HG02678 (cell line): ENCODE results near the gene NF2.
"Not testable (repeated sequence)": the region's sequence is repeated elsewhere in the genome, so short reads cannot be mapped to it uniquely, and the experiment has no call there.

Source experiments
- ATAC-seq: cut with Tn5 transposase; IDR thresholded peaks from one replicate; pipeline ENCODE4 v1.9.1; 2021; ENCODE audit warnings: mild to moderate bottlenecking, moderate library complexity; ENCODE audit not compliant: unreplicated experiment

NF2 gene

DNA sequence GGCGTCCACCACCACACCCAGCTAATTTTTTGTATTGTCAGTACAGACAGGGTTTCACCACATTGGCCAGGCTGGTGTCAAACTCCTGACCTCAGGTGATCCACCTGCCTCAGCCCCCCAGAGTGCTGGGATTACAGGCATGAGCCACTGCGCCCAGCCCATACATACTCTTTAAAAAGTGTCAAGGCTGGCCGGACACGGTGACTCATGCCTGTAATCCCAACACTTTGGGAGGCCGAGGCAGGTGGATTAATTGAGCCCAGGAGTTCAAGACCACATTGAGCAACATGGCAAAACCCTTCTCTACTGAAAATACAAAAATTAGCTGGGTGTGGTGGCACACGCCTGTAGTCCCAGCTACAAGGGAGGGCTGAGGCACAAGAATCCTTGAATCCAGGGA lies 9.0 kb upstream of the NF2 start:
- not testable (repeated sequence) for ATAC-seq

- ATAC-seq: no peak
Observed at GRCh38 chr22:29596408-29596807, 7.0 kb upstream of the NF2 start.

DNA sequence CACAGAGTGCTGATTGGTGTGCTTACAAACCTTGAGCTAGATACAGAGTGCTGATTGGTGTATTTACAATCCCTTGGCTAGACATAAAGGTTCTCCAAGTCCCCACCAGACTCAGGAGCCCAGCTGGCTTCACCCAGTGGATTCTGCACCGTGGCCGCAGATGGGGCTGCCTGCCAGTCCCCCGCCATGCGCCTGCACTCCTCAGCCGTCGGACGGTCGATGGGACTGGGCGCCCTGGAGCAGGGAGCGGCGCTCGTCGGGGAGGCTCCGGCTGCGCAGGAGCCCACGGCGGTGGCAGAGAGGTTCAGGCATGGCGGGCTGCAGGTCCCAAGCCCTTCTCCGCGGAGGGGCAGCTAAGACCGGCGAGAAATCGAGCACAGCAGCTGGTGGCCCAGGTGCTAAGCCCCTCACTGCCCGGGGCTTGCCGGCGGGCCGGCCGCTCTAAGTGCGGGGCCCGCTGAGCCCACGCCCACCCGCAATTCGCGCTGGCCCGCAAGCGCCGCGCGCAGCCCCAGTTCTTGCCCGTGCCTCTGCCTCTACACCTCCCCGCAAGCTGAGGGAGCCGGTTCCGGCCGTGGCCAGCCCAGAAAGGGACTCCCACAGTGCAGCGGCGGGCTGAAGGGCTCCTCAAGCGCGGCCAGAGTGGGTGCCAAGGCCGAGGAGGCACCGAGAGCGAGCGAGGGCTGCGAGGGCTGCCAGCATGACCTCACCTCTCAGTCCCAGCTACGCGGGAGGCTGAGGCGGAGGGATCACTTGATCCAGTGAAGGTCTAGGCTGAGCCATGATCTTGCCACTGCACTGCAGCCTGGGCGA lies 5.4 kb upstream of the NF2 start:
- not testable (repeated sequence) for ATAC-seq

GRCh38 chr22:29598684-29599020 lies 4.8 kb upstream of the NF2 start:
- no peak for ATAC-seq

- ATAC-seq: no peak
Observed at GRCh38 chr22:29604076-29604360, 585 bp downstream of the NF2 start.

DNA sequence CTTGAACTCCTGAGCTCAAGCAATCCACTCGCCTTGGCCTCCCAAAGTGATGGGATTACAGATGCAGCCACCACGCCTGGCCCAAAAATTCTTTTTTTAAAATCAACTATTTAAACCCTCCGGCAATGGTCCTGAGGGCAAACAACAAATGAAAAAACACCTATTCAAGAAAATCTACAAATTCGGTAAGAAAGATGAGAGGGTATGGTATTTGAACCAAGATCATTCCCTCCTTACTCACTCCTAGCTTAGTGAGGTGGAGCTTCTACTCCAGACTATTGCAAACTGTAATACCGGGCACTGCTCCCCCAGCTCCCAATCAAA lies 2.1 kb downstream of the NF2 start:
- ATAC-seq: no peak

GRCh38 chr22:29606320-29606719 lies 2.9 kb downstream of the NF2 start:
- no peak for ATAC-seq

DNA sequence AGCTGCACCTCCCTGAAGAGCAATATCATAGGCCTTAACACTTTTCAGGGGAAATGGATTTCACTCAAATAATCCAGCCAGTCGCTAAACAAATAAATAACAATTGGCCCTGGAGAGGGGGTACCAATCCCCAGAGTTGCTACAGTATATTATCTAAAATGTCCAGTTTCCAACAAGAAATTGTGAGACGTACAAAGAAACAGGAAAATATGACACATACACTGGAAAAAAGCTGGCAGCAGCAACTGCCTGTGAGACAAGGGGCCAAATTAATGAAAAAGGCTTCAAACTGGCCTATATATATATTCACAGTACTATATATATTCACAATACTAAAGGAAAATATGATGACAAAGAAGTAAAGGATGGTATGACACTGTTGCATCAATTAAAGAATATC lies 4.0 kb downstream of the NF2 start:
- no peak for ATAC-seq

GRCh38 chr22:29609139-29609538 lies 5.7 kb downstream of the NF2 start:
- no peak for ATAC-seq

DNA sequence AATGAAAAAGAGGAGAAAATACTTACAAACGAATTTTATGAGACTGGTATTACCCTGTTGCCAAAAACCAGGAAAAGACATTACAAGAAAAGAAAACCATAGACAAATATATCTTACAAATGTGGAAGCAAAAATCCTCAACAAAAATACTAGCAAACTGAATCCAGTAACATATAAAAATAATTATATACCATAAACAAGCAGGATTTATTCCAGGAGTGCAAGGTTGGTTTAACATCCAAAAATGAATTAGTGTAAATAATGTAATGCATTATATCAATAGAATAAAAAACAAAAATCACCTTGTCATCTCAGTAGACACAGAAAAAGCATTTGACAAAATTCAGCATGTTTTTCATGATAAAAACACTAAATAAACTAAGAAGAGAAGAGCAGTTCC lies 7.3 kb downstream of the NF2 start:
- no peak for ATAC-seq

GRCh38 chr22:29615705-29616327 lies 12.4 kb downstream of the NF2 start:
- ATAC-seq: no peak

GRCh38 chr22:29617922-29618629 lies 14.6 kb downstream of the NF2 start:
- ATAC-seq: no peak

DNA sequence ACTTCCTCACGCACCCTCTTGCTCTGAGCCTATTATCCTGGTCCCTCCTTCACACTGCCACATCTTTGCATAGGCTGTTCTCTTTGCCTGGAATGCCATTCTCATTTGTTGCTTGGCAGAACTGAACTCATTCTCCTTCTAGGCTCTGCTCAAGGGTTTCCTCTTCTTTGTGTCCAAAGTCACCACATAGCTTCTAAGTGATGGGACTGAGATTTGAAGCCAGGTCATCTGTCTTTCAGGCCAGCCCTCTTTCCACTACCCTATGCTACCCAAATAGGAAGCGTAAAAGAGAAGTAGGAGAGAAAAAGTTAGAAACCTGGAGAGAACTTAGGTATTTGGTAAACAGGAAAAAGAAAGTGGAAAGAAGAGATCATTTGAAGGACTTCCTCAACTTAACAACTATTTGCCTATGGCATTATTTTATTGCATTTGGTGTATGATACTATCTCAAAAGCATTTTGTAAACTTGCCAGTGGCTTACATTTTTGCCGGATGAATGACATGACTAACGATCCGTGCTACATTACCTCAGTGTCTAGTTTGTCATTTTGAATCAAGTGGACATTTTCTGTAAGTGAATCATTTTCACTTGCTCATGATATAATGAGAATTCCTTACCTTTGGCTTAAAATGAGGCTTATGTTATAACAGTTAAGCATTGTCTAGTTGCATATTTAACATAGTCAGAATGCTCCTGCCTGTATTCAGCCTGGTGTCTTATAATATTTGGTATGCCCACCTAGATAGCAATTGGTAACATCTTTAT lies 18.5 kb downstream of the NF2 start:
- ATAC-seq: no peak

DNA sequence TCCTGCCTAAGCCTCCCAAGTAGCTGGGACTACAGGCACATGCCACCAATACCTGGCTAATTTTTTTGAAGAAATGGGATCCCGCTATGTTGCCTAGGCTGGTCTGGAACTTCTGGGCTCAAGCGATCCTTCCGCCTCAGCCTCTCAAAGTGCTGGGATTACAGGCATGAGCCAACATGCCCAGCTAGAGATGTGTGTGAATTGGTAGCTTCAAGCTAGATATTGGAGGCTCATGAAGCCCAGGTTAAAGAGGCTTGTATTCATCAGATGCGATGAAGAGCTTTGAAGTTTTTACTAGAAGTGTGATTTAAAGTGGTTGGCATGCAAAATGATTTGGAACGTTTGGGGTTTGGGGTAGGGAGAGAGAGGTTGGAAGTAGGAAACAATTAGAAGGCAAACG lies 19.6 kb downstream of the NF2 start:
- no peak for ATAC-seq

DNA sequence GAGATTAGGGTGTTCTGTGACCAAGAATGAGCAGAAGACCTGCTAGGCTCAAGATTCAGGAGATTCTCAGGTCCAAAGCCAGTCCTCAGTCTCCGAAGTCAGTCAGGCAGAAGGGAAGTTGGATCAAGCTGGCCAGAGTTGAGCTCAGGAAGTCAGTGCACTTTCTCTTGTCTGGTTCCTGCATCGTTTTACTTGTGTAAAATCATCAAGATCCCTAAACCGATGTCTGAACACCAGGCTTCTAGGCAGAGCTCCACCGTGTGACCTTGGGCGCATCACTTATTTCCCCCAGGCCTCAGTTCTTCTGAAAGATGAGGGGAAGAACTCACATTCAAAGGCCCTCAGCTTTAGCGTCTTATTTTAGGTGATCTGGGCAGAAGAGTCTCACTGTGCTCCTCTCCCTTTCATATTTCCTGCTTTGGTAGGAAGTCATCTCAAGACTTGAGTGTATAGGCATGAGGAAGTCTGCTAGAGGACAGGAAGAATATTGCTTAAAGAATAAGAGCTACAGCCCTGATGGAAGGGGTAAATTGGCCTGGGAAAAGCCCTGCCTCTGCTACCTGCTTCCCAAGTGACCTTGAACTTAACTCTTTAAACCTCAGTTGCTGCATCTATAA lies 20.2 kb downstream of the NF2 start:
- ATAC-seq: no peak

DNA sequence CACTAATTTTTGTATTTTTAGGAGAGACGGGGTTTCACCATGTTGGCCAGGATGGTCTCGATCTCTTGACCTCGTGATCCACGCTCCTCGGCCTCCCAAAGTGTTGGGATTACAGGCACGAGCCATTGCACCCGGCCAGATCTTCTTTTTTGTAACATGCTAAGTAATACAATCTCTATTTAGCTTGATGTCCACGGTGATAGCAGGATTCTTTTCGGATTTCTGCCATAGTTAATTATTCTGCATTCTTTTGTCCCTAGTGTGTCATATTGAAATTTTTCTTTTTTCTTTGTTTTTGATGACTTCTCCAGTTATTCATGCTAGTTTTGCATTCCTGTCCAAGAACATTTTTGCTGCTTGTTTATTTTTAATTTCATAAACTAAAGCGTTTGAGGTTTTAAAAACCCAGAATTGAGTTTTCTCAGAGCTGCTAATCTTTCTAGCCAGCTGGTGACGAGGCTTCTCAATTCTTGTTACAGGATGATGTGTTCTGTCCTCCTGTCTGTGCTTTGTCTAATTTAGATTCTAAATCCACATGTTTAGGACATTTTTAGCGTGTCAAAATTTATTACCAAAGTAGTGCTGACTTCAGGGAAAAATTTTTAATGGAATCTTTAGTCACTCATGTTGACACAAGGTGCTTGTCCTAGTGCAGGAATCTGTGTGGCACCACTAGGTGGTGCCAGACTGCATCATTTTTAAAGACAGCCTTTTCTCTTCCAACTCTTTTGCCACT lies 21.8 kb downstream of the NF2 start:
- no peak for ATAC-seq

DNA sequence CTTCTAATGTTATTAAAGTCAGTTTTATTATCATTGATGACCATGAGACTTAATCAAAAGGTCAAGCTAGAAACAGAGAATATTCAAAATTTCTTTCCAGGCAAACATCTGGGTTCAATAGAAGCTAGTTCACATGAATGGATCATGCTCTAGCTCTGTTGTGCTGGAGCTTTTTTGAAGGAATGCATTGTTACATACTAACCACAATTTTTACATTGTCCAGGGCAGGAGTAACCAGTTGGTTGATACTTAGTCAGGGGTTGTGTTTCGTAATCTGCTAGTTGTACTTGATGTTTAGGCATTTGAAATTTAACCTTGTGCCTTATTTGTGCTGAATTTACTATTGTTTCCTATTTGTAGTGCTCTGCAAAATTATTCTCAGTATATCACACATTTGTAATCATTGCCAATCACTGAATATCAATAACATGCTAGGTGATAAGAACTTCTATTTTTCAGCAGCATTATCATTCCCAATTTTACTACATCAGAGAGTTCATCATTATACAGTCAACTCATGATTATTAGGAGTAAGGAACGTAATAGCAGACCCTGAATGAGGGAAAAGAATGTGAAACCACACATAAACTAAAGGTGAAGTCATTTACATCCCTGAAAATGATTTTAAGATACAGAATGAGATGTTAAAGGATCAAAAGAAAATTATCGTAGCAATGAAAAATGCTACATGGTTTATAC lies 23.2 kb downstream of the NF2 start:
- ATAC-seq: no peak

GRCh38 chr22:29627196-29627535 lies 23.7 kb downstream of the NF2 start:
- ATAC-seq: no peak

DNA sequence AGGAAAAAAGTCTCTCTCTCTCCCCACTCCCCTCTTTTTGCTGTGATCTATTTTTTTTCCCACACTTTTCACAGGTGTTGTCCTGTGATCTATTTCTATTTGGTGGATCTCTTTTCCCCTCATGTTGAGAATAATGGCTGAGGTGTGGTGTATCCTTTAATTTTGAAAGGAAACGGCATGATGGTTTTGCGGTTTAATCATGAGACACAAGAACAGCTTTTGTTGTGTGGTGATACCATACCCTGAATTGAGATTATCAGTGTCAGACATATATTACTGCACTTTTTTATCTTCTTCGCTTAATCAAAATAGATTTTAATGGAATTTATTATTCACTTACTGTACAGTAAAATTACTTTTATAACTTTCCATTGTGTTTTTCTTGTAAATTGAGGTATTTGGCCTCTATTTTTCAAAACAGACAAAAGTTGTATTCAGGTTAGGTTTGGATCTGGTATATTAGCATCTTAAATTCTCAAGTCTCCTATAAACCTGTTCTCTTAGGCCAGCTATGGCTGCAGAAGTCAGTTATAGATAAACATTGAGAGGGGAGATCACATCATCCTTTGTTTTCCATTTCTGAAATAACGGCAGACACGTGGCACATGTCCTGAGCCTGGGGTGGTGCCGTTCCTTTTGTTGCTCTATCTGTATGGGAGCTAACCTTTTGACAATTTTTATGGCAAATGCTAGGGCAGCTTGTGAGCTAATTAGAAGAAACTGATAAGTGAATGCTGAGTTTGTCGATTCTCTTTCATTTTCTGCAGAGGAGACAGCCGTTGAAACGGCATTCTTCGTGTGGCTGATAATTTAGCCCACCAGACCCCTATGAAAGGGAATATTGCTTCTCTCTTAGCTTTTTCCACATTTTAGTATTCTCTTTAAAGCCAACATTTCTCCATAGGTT lies 25.8 kb downstream of the NF2 start:
- no peak for ATAC-seq
